Measurements from ENCODE around the gene CGNL1. TPM values are rescaled to one million over a fixed set of nuclear protein-coding genes. Genes with fewer than 3 reads are reported as not detected.

The CGNL1 gene
- total RNA-seq, 4 donors from 2014 or later = 1.6 to 3.3 (median 2.6) TPM

- no peak for TF ChIP-seq CTCF (IDR thresholded peaks at IDR 0.05; ENCODE audit: low read depth)
These were observed 45.5 kb upstream of the CGNL1 start for GRCh38 chr15:57330619-57331340.

- TF ChIP-seq CTCF (IDR thresholded peaks at IDR 0.05; ENCODE audit: low read depth) = no peak
These were observed 44.0 kb upstream of the CGNL1 start for GRCh38 chr15:57332326-57332725.

- no peak for TF ChIP-seq CTCF (IDR thresholded peaks at IDR 0.05; ENCODE audit: low read depth)
These were observed 42.8 kb upstream of the CGNL1 start for GRCh38 chr15:57333487-57333886.

GRCh38 chr15:57334257-57334656, 42.0 kb upstream of the CGNL1 start:
- no peak for TF ChIP-seq CTCF (IDR thresholded peaks at IDR 0.05; ENCODE audit: low read depth)

GRCh38 chr15:57335293-57335715, 41.0 kb upstream of the CGNL1 start:
- no peak for TF ChIP-seq CTCF (IDR thresholded peaks at IDR 0.05; ENCODE audit: low read depth)

- TF ChIP-seq CTCF (IDR thresholded peaks at IDR 0.05; ENCODE audit: low read depth) = no peak
These were observed 40.6 kb upstream of the CGNL1 start for GRCh38 chr15:57335719-57336118.

- no peak for TF ChIP-seq CTCF (IDR thresholded peaks at IDR 0.05; ENCODE audit: low read depth)
These were observed 38.4 kb upstream of the CGNL1 start for GRCh38 chr15:57337868-57338411.
